ENCODE measurements around the gene NAT8L. TPM values are rescaled to one million over a fixed set of nuclear protein-coding genes. Genes with fewer than 3 reads are reported as not detected.

The NAT8L gene
- total RNA-seq, 1 donor from 2014 or later = not detected

GRCh38 chr4:2068566-2068965 is 9.4 kb downstream of the NAT8L start:
- H3K36me3 ChIP-seq = no peaks in the 10 kb centered on the region
- DNase-seq (ENCODE audit: low spot score in 2 of 2) = no peak
- no peaks in the 10 kb centered on the region for H3K27me3 ChIP-seq

GRCh38 chr4:2069161-2069971 is 10.2 kb downstream of the NAT8L start:
- Histone ChIP-seq H3K9me3 (no peaks in the 10 kb centered on the region), H3K36me3 (no peaks in the 10 kb centered on the region), H3K4me1 (no peaks in the 10 kb centered on the region), H3K27me3 (no peaks in the 10 kb centered on the region), H3K27ac (no peak overlapping the region), H3K4me3 (no peak overlapping the region)
- no peak for TF ChIP-seq CTCF (IDR thresholded peaks at IDR 0.05)
- no peak for DNase-seq (ENCODE audit: low spot score in 2 of 2)
- intact Hi-C loops (cut with DNase I) = no loop called here

More at GRCh38 chr4:2068566-2068965, 9.4 kb downstream of the NAT8L start:
- TF ChIP-seq CTCF (IDR thresholded peaks at IDR 0.05) = no peak
- H3K4me3 ChIP-seq = no peak overlapping the region
- no peak overlapping the region for H3K27ac ChIP-seq
- intact Hi-C loops (cut with DNase I) = no loop called here
- no peaks in the 10 kb centered on the region for H3K9me3 ChIP-seq
- H3K4me1 ChIP-seq = no peaks in the 10 kb centered on the region

GRCh38 chr4:2069986-2070385 is 10.9 kb downstream of the NAT8L start:
- no peaks in the 10 kb centered on the region for H3K36me3 ChIP-seq
- no peaks in the 10 kb centered on the region for H3K4me1 ChIP-seq
- no peak overlapping the region for H3K27ac ChIP-seq
- H3K27me3 ChIP-seq = no peaks in the 10 kb centered on the region
- no peak for DNase-seq (ENCODE audit: low spot score in 2 of 2)
- no peak overlapping the region for H3K4me3 ChIP-seq
- H3K9me3 ChIP-seq = no peaks in the 10 kb centered on the region
- no peak for TF ChIP-seq CTCF (IDR thresholded peaks at IDR 0.05)
- intact Hi-C loops (cut with DNase I) = no loop called here

GRCh38 chr4:2070421-2071251 is 11.5 kb downstream of the NAT8L start:
- no peaks in the 10 kb centered on the region for H3K27me3 ChIP-seq
- intact Hi-C loops (cut with DNase I) = no loop called here
- no peak for DNase-seq (ENCODE audit: low spot score in 2 of 2)
- no peaks in the 10 kb centered on the region for H3K9me3 ChIP-seq
- no peaks in the 10 kb centered on the region for H3K4me1 ChIP-seq
- no peaks in the 10 kb centered on the region for H3K36me3 ChIP-seq
- no peak overlapping the region for H3K27ac ChIP-seq
- no peak for TF ChIP-seq CTCF (IDR thresholded peaks at IDR 0.05)
- H3K4me3 ChIP-seq = no peak overlapping the region

GRCh38 chr4:2071252-2071911 is 12.3 kb downstream of the NAT8L start:
- Histone ChIP-seq H3K4me1 (no peaks in the 10 kb centered on the region), H3K27me3 (no peaks in the 10 kb centered on the region), H3K36me3 (no peaks in the 10 kb centered on the region), H3K4me3 (no peak overlapping the region), H3K27ac (no peak overlapping the region), H3K9me3 (no peaks in the 10 kb centered on the region)
- intact Hi-C loops (cut with DNase I) = no loop called here
- no peak for DNase-seq (ENCODE audit: low spot score in 2 of 2)
- no peak for TF ChIP-seq CTCF (IDR thresholded peaks at IDR 0.05)
